GM18867 (cell line): Measurements from ENCODE around the gene MACROH2A1.

Experiments used
- ATAC-seq: cut with Tn5 transposase; IDR thresholded peaks from one replicate; pipeline ENCODE4 v1.9.1; 2021; ENCODE audit warnings: mild to moderate bottlenecking, moderate library complexity; ENCODE audit not compliant: unreplicated experiment

MACROH2A1 gene

DNA sequence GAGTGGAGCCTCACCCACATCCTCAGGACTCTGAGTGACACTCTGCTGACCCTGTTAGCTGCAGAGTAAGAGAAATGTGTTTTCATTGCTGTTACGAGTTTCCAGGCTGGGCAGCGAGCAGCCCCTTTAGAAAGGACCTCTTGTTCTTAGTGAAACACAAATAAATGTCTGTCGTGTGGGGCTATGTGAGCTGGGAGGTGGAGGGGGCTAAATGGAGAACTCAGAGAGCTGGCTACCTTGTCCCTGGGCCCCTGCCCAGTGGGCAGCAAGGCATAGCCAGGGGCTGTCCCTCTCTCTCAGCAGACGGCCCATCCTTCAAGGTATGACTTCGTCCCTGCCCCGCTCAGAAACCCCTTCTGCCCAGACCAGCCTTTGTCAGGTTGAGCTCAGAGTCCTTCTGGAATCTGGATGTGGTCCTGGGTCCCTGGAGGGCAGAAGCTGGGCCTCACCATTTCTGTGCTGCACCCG is 38.0 kb upstream of the MACROH2A1 start:
- ATAC-seq, result no peak

DNA sequence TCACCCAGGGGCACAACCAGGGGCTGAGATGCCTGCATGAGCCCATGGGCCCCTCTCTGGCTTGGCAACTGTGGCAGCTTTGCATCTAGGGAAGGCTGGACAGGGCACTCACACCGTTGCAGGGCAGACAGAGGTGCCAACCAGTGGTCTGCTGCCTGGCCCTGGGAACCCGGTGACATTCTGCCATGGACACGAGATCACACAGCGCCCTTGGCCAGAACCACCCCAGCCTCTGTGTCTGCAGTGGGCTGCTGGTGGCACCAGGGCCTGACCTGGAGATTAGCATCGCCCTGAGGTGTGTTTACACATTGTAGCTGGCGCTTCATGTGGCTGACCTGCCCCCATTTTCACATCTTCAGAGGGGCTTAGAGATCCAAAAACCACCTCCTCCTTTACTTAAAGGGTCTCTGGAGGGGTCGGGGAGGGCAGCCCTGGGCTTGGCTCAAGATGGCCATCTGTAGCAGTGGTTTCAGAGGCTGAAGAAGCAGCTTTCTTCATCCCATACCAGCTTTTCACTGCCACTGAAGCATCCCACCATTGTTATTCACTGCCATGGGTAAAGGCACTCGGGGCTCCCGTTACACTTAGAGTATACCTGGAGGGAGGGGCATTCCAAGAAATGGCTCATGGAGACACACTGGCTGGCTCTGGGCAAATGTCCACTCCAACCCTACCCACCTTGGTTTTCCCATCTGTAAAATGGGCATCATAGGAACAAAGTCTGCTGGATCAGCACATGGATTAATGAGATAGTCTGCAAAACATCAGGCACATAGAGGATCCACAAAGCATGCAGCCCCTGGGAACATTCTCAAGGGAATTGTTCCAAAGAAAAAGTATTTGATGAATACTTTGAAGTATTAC is 36.7 kb upstream of the MACROH2A1 start:
- no peak for ATAC-seq

DNA sequence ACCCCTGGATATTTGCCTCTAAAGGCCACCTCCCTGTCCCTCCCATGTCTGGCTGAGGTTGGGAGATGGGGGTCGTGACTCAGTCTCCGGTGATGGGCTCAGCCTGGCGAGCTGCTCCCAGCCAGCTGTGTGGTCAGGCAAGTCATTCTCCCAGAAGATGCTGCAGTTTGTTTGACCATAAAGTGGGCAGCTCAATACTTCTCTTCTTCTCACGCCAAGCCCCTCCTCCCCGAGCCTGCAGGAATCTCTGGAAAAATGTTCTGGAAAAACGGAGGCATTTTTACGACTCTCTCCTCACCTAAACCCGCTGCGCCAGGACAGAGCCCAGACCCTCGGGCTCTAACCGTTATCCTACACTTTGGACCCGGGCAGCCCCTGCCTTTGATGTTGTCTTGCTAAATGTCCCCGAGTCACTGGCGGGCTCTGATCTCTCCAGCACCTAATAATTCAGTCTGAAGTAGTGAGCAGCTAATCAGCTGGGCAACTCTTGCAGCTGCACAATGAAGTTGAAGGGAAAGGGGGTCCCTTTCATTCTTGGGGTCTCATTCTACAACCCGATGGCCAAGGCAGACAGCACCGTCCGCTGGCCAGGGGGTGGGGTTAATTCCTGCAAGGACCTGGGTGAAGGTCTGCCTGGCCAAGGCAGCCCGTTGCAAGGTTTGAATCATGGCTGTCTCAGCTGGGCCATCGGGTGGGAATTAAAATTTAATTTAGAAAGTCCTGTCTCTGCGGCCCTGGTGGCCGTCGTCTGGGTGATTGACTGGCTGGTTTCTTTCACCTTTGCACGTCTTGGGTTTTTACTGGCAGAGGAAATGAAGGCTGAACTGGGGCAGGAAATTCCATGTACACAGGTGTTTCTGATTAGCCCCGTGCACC is 35.8 kb upstream of the MACROH2A1 start:
- no peak for ATAC-seq

DNA sequence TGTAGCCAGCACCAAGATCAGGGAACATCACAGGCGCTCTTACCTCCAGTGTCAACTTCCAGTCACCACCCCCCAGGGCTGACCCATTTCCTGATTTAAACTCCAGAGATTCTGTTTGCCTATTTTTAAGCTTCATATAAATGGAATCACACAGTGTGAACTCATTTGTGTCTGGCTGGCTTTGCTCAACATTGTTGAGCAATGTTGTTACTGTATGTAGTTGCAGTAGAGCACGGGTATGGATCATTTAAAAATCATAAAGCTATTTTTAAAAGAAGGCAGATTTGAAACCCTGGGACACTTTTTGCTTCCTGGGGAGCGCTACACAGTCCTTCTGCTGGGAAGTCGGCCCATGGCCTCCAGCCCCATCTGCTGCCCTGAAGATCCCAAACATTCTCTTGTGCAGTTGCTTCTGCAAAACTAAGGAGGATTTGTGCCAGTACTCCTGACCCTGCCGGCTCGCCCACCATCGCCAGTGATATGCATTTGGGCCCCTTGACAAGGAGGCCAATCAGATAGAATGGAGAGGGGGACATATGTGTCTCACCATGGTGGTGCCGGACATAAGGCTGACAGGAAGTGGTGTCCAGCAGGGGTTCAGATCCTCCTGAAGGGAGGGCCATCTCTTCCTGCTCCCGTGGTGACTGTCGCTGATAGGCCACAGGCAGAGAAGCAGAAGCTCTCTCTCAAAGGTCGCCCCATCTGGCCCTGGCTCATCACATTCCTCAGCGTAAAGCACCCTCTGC is 34.8 kb upstream of the MACROH2A1 start:
- ATAC-seq, result no peak

DNA sequence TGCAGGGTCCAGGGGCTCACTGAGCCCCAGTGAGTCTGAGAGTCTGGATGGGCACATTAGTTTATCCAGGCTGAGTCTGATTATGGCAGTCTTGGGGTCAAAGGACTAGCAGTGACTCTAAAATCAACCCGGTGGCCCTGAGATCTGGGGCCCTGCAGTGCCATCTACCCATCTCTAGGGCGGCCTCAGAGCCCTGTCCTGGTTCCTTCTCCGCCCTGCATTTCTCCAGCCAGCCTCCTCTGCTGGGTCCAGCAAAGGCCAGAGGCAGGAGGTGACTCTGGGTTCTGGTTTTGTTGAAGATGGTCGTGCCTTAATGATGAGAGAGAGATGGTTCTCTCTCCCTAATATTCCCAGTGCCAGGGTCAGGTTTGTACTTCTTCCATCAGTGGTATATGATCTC is 33.1 kb upstream of the MACROH2A1 start:
- no peak for ATAC-seq

DNA sequence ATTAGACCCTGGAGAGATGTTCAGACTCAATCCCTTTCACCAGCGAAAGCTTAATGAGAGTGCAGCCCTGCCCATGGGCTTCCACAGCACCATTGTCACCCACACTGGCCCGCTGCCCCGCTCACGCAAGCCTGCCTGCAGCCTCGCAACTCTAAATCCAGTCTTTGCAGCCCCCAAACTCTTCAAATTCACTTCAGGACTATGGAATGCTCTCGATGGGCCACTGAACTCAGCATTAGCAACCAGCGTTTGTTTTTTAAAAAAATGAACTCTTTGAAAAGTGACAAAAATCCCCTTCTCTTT is 31.1 kb upstream of the MACROH2A1 start:
- no peak for ATAC-seq

DNA sequence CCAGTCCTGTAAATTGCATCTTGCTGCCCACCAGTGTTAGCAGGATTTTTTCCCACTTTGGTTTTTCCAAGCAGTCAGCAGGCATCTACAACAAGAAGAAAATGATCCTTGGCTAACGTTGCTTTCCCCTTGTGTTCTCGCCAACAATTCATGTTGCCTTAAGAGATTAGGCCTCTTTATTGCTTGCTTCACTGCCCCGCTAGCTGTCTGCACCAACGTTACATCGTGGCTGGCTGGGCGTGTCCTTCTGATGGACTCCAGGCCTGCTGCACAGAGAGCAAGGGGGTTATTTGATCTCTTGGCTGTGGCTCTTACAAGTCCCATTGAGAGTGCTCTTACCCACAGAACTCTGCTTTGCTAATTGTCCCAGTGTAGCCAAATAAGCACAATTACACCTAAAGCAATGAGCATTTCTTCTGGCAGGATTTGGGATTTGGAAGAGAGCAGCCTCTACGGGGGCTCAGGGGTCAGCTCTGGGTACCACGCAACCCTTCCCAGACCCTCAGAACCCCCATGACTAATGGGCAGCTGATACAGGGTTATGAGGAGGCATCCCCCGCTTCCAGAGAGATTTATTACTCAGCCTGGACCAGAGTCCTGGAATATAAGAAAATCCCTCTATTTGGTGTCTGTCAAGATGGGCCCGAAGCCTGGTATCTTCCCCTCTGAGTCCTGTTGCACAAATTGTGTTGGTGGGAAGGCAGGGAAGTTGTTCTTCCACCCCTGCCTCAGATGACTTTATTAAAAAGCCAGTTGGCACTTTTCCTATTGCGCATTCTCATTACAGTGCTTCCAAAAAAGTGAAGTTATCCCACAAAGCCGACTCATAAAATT is 30.5 kb upstream of the MACROH2A1 start:
- ATAC-seq, result no peak

DNA sequence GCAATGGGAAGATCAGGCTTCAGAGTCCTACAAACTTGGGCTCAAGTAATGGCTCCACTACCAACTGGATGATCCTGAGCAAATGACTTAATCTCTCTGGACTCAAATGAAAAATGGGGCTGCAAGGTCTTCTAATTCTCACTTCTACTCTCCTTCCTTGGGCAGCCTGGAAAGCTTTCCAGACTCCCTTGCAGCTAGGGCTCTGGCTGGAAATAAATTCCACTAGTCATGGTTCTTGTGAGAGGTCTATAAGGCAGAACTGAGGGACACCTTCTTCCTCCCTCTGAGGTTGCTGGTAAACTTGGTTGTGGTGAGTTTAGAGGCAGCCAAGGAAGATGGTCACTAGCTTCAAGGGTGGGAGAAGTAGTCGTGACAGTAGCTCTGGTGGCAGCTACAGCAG is 29.6 kb upstream of the MACROH2A1 start:
- no peak for ATAC-seq

DNA sequence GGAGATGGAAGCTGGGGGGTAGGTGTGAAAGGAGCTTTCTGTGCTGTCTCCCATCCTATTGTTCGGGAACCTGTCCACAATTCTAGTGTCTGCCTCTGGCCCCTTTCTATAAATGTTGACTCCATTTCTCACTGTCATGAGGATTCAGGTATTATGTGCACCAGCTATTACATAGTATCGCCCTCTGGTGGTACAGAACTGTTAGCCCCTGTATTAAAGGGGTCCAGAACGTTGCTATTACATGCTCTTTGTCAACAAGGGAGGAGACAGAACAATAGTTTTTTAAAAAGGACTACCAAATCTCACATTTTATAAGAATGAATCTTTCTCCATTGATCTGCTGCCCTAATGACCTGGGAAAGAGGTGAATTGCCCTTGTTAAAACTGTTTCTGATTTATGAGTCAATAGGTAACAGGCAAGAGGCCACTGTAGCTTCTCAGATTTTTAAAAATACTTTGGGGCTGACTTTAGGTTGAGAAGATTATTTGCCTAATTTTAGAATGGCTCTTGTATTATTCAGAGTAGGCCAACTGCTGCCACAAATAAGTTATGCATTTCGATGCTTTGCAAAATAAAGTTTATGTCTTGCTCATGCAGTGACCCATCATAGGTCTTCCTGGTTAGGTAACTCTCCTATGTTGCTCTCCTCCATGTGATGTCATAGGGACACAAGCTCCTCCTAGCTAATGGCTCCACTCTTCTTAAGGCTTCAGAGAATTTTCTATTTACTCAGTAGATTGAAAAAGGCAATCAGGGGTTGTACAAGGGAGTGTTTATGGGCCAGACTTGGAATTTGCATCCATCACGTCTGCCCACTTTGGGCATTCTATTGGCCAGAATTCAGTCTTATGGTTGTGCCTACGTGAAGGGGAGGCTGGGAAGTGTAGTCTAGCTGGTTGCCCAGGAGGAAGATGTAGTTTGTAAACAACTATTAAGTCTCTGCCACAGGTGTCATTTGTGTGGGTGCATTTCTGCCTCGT is 27.4 kb upstream of the MACROH2A1 start:
- ATAC-seq, result peak; percentile 84

DNA sequence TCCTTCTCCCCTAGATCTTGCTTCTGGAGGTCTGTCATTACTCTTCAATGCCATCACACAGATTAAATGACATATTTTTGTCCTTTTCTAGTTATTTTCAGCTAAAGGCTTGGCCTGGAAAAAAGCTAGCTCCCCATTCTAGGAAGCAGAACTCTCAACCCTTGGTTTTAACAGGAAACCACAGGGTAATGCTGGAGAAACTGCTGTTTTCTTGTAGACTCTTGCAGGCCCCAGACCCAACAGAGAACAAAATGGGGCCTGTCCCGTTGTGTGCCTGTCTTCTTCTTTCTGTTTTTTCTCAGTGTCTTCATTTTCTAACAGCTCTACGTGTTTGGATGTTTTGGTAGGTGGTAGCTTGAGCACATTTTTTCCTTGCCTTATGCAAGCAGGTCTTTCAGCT is 26.6 kb upstream of the MACROH2A1 start:
- no peak for ATAC-seq

DNA sequence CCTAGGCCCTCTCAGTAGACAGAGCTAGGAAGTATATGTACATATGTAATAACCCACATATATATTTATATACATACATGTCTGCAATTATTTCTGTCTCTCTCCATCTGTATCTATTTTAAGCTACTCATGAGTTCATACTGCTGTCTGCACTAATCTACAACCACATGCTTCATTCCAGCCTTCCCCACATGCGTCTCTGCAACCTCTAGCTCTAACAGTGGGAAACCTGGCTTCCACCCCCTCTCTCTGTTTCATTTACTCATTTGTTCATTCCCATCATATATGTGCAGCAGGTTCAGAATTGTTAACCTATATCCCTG is 24.8 kb upstream of the MACROH2A1 start:
- ATAC-seq, result no peak

DNA sequence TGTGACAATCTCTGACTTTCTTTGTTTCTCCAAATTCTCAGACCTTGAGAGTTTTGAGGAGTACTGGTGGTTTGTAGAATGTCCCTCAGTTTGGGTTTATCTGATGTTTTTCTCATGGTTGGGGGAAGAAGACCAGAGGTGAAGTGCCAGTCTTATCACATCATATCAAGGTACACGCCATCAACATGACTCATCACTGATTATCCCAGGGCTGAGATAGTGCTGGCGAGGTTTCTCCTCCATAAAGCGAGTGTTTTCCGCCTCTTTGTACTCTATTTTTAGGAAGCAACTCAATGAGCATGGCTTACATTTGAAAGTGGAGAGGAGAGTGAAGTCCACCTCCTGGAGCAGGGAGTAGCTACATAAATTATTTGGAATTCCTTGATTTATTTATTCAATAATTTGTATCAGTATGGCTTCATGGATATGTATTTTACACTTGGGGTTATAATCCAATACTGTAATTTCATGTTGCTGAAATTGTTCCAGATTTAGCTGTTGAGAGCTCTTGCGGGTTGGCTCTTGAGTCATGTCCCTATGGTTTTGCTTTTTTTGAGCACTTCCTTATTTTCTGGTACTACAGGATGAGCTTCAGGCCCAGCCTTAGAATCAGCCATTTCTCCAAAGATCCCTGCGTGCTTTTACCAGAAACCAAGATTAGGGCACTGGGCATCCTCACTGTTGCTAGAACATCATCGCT is 24.3 kb upstream of the MACROH2A1 start:
- ATAC-seq, result no peak

DNA sequence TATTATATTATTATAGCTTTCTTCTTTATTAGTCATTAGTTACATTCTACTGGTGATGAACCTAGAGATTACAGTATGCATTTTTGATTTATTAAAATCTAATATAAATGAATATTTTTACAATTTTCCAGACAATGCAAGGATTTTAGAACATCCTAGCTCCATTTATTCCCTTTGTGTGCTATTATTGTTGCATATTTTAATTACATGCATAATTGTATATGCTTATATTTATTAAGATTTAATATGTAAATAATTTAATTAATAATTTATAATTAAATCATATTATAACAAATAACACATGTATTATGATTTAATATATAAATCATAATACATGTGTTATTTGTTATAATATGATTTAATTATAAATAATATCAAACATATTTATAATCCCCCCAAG is 23.4 kb upstream of the MACROH2A1 start:
- no peak for ATAC-seq

DNA sequence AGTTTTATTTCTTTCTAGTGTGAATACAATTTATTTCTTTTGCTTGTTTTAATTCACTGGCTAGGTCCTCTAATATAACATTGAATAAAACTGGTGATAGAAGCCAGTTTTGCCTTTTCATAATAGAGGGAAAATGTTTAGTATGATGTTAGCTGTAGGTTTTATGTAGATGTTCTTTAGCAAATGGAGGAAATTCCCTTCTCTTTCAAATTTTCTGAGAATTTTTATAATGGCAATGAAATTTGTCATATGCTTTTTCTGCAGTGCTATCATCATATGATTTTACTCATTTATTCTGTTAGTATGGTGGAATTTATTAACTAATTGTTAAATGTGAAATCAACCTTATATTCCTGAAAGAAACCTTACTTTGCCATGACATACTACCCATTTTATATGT is 18.1 kb upstream of the MACROH2A1 start:
- ATAC-seq, result no peak

DNA sequence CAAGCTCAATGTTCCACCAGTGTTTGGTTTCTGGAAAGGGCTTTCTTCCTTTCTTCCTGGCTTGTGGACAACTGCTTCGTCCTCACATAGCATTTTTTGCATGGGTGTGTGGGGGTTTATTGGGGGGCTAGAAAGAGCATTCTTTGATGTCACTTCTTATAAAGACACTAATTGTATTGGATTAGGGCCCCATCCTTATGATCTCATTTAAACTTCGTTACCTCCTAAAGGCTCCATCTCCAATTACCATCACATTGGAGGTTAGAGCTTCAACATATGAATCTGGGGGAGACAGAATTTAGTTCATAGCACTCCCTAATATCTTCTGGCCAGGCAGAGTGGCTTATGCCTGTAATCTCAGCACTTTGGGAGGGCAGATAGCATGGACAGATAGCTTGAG is 6.1 kb upstream of the MACROH2A1 start:
- no peak for ATAC-seq

DNA sequence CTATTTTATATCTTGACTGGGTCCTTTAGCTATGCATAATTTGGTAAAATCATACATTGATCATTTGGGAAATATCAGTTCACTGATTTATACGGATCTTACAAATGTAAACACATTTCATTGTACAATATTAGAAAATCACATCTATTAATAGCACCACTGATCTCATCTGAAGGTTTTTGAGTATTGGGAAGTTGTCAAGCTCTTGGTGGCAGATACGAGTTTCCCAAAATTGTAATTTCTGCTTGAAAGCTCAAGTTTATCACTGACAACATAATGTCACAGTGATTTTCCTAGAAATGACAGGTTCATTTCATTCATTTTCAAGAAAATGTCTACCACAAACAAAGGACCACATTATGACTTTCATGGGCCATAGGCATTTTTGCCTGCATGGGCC is 3.0 kb upstream of the MACROH2A1 start:
- ATAC-seq, result no peak

DNA sequence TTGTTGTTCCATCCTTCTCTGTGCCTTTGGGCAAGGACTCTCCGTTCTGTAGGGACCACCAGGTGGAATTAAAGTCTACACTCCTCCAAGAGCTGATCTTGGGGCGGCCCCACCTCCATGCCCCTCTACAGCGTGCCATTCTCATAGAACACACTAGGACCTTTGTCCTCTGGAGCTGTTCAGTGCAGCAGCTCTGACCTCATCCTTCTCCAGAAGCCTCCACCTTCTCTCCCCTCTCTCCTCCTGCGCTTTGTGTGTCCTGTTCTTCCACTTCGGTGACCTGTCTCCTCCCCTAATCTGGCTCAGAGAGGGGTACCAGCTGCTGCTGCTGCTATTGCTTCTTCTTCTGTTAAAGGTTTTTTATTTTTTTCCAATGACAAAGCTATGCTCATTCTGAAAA is 1.8 kb upstream of the MACROH2A1 start:
- ATAC-seq, result no peak

DNA sequence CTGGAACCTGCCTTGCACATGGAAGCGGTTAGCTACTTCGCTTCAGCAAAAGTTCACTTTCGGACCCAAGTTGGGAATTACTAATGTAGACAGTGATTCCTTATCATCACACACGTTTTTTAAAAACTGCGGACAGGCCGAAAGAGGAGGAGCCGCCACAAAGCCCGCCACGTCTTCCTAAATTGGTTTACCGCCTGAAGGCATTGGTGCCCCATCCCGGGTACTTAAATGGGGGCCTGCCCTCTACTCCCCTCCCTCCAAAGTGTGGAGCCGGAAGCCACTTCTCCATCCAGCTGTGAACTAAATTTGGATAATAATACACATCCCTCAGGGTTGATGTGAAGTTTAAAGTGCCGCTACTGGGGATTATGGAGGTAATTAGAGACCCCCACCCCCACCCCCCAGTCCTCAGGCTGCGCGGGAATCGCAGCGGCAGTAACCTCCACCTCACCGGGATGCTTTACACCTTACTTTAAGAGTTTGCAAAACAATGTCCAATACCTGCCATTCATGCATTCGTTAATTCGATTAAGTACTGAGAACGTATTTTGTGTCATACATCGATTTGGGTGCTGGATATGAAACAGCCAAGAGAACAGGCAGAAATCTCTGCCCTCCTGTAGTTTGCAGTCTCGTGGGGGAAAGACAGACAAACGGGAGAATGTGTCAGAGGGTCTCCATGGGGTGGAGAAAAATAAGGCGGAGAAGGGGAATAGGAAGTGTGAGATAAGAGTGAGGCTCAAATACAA is 937 bp upstream of the MACROH2A1 start:
- no peak for ATAC-seq
